HCEC 1CT (cell line): Measurements from ENCODE around the gene PSMD11.

Source experiments
- DNase-seq: peaks from one replicate; pipeline ENCODE4 v3.0.0-alpha.2; 2017

PSMD11 gene

DNA sequence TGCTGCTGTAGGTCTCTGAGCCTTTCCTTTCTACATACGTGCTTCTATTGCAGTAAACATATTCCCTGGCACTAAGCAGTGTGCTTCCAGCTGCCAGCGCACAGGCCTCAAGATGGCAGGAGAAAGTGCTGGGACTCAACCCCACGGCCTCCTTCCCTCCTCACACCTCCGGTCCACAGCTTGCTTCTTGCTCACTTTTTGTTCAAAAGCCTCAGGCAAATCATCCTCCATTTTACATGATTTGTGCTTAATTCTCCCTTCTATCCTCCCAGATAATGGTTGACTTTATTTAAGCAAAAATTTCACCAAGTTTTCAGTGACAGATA, 47.9 kb downstream of the PSMD11 start:
- no peak for DNase-seq

DNA sequence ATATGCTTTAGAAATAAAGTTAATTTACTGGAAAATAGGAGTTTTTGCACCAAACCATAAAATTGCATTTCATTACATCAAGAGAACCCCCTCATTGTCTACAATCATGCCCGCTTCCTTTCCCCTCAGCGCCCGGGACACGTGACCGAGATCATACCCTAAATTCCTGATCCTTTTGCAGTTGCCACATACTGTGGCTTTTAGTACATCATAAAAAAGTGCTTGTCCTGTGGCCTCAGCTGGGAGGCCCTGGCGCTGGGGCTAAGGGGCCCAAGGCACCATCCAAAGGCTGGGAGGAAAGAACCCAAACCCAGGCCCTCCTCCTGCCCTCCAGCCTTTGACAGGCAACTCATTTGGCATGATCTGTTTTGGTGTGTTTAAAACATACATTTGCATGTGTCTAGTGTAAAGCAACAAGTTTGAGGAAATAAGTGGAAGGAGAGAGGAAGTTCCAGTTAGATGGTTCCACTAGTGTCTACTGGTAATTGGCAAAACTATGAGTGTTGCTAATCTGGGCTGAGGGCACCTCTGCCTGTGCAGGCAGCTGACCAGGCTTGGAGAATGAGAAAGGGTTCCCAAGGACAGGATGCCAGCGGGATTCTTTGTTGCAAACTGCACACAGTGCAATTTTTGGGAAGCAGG, 48.5 kb downstream of the PSMD11 start:
- no peak for DNase-seq

DNA sequence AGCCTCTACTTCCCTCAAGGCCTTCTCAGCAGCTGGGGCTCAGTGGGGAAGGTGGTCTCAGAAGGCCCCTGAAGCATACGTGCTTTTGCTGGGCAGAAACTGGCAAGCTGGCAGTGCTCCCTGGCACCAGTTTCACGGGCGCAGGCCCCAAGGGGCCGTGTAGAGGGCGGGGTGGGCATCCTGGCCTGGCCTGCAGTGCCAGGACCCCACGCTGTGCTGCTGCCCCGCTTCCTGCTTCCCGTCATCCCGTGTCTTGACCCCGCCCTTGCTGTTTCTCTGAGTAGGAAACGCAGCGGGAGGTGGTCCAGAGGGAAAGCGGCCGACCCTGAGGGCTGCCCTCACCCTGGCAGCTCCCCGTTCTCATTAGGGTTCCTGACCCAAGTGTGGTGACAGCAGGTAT, 49.3 kb downstream of the PSMD11 start:
- DNase-seq: no peak

DNA sequence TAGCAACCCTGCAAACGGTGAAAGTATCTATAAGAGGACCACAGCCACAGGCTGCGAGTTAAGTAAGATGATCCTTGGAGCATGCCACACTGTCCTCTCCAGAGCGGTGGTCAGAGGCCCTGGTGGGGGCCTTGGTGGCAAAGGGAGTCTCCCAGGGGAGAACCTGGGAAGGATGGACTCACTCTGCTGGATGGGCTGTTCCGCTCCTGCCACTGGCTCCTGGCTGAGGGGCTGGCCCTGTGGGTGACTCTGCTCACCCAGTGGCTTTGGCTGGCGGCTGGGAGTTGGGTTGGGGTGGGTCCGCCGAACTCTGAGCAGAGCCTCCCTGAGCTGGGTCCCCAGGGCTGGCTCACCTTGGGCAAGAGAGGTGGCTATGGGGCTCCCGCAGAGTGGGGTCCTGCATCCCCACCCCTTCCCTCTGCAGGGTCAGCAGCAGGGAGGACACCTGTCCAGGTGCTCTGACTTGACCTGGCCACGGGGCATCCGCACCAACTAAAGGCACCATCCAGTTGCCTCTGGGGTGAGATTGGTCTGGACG, 49.7 kb downstream of the PSMD11 start:
- no peak for DNase-seq

DNA sequence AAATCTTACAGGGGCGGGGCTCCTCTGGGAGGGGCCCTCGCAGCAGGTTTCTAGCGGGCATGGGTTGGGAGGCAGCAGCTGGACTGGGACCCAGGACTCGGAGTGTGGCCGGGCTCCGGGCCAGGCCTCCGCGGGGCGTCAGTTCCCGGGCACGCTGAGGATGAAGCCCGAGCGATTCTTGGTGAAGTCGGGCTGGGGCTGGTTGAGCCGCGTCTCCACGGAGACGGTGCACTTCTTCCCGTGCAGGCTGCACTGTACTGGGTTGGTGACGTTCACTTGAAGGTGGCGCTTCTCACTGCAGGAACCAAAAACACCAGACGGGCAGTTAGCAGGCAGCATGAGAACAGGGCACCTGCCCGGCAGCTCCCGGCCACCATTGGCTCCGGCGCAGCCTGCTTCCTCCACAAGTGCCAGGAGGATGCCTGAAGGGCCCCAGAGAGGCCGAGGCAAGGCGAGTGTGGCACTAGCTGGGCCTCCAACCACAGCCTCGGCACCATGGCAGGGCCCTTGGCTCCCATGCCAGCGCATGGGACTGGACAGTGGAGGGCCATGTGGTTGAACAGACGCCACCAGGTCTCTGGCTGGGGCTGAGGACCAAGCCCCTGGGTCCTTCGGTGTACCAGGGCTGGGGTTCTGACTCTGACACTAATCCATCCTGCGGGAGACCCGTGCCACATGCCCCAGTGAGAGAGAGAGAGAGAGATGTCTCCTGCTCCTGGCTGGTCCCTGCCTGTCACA, 50.5 kb downstream of the PSMD11 start:
- DNase-seq: no peak

DNA sequence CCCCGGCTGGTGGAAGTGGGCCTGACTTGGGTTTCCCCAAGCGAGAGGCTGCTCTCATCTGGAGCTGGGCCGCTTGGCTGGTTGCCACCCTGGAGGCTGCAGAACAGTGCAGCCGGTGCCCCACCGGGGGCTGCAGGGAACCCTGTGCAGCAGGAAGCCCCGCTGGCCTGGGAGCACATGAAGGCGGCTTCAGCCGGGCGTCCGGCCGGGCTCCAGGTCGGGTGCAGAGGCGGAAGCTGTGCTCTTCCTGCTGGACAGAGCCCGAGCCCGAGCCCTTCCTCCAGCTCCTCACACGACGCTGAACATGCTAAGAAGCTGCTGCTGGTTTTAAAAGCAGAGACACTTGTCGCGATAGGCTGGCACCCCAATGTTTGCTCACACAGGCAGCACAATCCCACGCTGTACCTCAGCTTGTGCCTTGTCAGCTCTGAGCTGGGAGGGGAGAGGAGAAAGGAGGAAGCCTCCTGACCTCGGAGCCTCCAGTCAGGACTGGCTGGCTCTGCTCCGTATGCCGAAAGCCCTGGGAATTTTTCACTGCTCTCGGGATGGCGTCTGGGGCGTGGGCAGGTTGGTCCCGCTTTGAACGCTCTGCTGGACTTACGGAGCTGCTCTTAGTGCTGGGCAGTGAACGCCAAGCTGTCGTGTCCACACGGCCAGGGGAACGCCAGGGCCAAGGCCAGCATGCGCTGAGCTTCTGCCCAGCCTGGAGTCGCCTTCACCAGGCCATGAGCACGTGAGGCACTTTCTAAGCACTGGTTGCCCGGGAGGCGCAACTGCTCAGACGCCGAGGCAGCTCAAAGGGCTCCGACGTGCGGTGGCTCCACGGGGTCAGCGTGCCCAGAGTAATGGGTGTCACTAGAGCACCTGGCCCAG, 51.3 kb downstream of the PSMD11 start:
- DNase-seq: no peak

DNA sequence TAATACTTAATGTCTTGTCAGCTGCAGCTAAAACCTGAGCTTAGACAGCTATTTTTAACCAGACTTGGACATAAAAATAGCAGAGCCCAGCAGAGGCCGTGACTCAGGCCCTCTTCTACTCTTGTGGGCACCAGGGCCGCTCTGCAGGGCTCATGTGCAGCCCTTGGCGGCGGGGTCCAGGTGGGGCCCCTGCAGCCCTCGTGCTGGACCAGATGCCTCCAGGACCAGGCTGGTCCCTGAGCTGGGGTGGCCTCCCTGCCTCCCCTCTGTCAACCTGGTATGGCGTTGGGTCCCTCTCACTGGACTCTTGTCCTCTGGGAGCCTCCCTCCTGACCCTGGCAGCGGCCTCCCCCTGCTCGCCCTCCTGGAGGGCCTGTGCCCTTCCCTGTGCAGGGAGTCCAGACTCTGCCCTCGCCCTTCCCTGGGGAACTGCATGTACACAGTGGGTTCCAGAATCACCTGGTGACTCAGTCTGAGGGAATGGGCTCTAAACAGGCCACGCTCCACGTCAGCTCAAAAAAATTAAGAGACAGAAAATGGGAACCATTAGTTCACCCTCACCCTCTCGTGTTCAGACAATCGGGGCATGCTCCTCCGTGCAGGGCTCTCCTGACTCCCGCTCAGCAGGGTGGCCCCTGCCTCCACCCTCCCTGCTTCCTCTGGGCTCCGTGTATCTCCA, 52.2 kb downstream of the PSMD11 start:
- peak; percentile 90 for DNase-seq

DNA sequence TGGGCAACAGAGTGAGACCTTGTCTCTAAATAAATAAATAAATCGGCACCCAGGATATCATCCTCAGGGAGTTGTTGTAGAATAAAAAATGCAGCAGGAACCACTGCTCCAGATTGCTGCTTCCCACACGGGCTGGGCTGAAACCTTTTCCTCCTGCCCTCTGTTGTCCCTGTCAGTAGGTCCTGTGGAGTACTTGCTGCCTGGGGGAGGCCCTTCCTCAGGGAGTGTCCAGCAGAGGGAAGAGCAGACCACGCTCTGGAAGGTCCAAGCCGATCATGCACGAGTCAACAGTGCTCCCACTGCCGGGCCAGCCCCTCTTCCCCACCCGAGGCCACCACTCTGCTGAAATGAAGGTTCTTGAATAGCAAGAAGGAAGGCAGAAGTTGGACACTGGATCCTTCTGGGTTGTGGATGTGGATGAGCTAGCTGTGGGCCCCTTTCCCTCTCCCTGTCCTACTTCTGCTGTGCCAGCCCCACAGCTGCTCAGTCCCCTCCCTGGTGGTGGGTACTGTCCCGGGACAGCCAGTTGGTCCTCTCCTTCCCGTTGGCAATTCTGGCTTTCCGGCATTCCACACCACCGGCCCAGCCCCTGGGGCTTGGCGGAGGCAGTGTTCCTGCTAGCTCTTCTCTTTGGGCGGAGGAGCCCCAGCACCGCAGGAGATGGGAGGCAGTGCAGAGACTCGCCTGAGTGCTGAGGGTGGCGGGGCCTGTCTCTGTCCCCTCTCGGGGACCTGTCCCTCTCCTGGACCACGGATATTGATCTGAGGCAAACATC, 53.3 kb downstream of the PSMD11 start:
- DNase-seq: peak; percentile 48

DNA sequence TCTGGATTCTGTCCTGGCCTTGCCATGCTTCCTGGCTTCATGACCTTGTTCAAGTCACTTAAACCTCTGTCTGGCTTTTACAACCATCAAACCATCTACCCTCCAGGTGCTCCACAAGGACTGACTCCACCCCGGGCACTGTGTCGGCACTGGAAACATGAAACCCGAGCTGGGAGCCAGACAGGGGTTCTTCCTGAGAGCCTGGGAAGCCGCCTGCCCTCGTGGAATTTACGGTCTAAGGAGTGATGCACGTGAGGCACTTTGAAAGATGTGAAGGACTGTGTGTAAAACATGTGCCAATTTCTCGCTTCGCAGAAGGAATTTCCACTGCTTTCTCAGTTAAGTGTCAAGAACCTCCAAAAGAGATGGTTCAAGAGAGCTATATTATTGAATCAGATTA, 54.1 kb downstream of the PSMD11 start:
- no peak for DNase-seq

DNA sequence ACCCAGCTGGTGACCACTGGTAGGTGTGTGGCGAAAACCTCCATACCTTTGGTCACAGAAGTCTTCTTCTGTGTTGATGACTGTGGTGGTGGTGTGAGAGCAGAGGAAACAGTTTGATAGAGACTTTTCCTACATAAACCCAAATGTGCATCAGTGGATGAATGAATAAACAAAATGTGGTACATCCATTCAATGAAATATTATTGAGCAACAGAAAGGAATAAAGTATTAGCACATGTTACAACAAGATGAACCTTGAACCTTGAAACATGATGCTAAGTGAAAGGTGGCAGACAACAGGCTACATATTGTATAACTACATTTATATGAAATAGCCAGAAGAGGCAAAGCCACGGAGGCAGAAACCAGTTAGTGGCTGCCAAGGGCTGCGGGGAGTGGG, 57.7 kb downstream of the PSMD11 start:
- no peak for DNase-seq

DNA sequence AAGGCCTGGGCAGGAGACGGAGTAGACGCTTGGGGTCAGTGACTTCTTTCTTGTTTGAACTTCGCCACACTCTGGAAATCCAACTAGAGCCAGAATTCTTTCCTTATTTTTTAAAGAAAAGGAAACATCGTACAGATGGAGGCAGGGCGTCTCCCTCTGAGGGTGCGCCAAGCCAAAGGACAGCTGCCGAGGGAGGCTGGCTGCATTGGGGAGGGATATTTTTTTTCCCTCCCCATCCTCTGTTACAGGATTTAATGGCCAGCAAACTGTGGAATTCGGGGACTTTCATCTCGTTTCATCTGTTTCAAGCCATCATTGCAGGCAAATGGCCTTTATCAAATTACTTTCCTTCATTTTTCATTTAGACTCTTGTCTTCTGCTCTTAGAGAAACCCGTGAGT, 58.4 kb downstream of the PSMD11 start:
- no peak for DNase-seq

DNA sequence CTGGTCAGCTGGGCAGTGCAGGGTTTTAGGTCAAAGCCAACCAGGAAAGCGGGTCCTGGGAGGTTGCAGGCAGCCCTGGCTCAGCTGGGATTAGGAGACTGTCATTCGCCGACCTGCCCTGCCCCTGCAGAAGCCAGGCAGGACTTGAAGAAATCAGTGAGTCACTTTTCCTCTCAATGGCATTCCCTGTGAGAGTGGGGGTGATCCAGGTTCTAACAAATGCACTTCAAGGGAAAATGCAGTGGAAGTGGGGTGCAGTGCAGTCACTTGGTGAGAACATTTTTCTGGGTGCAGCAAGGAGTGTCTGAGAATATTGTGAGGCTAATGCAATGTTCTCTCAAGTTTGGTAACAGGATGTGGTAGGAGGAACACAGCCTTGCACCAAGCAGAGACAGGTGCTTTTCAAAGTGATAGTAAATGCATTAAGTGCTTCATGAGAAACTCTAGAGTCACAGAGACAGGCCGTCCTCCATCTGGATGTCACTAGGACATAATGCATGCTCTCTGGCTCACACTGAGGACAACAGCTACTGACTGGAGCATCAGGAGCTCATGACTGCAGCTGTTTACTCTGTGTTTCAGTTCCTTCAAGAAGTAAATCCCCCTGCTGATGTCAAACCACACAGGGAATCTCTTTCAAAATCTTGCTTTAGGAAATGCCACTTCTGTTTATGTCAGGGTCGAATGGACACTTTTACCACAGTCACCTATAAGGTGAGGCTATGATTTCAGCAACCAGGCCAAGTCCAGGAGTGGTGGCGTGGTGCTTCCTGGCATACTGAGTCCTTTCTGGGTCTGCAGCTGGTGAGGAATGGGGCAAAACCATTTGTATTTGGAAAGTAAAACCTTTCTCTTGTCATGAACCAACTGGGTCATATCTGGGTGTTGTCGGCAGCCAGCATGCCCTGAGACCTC, 59.2 kb downstream of the PSMD11 start:
- DNase-seq: peak; percentile 35

DNA sequence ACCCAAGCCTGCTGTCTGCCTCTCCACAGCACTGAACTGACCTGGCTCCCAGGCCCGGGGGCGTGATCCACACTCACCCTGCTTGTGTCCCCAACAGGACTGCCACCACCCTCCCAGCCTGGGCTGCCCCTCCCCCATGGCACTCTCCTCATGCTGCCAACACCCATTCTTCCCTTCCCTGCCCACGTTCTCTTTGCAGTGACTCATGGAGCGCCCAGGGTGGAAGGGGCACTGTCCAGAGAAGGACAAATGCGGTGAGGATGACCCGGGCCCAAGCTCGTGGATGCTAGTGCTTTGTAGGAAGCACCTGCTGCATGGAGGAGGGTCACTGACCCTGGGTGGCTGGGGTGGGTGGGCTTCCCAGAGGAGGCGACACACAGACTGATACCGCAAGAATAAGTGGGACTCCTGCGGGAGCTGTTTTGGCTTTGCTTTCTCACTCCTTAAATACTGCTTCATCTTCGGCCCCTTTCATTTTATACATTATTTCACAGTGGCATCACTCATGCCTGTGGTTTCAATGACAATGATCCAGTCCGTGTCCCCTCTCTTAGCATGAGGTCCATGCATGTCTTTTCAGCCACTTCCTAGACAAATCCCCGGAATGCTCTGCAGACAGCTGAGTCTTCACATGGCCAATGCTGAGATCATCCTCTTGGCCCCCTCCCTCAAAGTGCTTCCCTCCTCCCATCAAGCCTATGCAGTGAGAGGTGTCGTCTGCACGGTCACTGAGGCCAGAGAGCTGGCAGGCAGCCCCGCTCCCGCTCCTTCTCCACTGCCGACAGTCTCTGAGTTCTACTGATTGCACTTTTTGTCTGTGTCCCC, 60.1 kb downstream of the PSMD11 start:
- no peak for DNase-seq

DNA sequence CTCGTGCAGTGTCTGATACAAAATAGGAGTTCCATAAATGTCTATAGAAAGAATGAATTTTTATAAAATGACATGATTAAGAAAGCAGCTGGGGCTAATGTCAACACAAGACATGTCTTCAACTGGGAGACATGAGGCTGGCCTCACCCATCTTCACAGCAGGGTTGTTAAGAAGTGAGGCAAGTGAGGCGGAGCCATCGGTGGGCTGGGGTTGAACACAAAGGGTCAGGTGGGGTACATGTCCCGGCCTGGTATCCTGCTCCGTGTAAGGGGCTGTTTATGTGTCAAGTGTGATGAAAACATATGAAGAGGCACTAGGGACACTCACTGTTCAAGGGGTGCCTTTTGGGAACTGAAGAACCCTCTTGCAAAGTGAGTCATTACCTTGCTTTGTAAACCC, 64.6 kb downstream of the PSMD11 start:
- DNase-seq: no peak

DNA sequence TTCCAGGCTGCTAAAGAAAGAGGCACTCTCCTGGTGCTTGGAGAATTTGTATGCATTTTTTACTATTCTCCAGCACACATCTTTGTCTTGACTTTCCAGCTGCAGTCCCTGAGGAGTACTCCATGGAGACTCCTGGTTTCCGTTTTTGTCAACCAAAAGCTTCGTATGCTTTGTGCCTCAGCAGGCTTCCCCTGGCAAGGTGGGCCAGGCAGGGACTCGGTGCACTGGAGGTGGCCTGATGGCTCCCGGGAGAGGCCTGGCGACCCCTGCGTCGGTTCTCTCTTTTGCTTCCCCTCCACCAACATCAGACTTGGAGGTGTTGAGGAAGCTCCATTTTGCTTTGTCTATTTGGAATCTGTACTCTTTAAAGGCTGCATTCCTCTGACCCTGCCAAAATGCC, 66.2 kb downstream of the PSMD11 start:
- no peak for DNase-seq

DNA sequence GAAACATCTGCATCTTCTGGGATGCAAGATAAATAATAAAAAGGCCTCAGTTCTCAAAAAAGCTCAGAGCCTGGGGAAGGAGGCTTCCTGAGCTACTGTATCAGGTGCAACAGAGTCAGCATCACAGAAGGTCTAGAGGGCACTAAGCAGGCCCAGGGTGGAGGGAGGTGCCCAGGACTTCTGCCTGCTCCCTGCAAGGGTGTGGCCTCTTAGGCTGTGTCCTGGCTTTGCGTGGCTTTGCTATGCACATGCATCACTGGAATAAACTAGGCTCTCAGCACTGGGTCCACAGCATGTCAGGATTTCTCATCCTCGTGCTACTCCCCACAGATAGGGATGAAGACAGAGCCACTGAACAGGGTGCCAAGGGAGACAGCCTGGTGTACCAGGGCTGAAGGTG, 68.0 kb downstream of the PSMD11 start:
- DNase-seq: no peak

DNA sequence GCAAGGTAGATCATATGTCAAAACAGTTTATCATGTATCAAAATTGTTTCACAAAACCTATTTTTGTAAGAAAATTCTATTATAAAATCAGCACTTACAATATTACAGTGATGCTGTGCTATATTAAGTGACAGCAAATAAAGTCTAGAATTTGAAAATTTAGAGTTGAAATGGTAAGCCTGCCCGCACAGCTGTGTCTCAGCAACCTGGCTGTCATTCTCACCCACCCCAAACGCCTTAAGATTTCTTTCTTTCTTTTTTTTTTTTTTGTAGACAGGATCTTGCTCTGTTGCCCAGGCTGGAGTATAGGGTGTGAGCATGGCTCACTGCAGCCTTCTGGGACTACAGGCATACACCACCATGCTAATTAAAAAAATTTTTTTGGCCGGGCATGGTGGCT, 69.3 kb downstream of the PSMD11 start:
- no peak for DNase-seq

DNA sequence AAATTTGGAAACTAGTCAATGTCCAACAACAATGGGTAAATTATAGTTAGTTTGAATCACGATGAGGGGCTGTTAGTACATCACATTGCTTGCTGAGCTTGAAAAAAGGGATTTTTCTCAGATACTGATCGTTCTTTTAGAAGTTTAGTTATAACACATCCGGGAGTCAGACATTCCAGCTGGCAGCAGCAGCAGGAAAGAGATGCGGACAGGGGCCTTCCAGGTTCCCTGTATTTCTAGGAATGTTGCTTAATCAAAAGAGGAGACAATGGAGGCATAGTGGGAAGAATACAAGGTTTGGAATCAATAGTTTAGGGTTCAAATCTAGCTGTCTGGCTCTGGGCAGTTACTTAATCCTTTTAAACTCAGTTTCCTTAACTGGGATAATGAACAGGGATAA, 70.3 kb downstream of the PSMD11 start:
- no peak for DNase-seq

DNA sequence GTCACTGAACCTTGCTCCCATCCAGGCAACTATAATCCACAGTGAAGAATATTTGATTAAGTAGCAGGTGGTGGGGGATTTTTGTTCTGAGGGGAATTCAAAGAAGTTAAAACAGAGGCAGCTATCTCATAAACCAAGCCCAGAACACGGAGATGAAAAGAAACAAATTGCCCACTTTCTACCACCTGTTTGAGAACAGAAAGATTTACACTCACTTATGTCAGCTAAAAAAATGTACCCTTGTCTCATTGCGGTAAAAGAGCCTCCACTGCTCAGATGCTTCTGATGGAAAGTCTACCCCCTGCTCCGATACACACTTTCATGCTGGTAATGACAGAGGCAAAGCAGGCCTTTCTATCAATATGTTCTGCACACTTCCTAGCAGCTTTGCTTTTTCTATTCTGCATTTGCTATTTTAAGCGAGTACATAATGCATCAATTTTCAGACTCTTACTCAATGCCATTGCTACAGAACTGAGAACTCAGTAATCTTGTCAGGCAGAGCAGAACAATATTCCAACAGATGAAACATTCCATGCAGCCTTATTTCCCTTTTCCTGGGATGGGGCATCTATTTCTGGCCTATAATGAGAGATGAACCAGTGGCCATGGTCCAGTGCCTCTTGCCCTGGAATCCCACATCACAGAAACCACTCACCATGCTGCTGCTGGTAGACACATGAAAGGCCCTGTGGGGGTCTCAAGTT, 71.5 kb downstream of the PSMD11 start:
- DNase-seq: no peak

DNA sequence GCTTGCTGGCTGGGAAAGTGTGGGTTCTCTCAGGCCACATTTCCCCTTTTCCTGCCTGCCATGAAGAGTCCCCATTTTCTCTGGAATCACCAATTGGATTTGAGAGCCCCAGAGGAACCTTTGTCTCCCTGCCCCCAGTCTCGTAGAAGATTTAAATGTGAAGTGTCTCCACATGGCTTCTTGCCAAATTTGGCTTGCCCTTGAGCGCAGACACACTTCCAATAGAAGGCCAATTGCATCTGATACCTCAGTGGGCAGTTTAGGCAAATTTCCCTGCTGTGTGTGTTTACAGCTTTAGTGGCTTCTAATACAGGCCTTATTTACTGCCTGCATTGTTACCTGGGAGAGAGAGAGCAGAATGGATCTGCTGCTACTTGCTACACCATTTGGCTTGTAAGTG, 72.1 kb downstream of the PSMD11 start:
- DNase-seq: no peak
